HG03025 (cell line): Measurements from ENCODE around the gene FBXO48.

Source experiments
- ATAC-seq: cut with Tn5 transposase; IDR thresholded peaks from one replicate; pipeline ENCODE4 v1.9.1; 2021; ENCODE audit warnings: mild to moderate bottlenecking, moderate library complexity; ENCODE audit not compliant: unreplicated experiment, low FRiP score

The FBXO48 gene

DNA sequence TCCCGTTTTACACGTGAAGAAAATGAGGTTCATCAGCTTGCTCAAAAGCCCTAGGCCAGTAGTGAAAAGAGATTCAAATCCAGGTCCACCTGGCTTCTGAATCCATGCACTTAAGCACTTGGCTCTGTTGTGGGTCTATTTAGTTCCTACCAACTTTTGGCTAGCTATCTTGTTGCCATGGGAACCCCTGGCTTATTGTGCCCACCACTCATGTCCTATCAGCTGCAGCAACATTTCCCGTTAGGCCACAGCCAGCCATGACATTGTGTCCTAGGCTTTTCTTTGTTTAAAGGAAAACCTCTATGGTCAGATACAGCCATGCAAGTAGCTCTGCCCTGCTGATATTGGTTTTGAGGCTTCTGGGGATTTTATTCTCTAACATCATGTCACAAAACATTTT lies 52.2 kb downstream of the FBXO48 start:
- ATAC-seq, result no peak

DNA sequence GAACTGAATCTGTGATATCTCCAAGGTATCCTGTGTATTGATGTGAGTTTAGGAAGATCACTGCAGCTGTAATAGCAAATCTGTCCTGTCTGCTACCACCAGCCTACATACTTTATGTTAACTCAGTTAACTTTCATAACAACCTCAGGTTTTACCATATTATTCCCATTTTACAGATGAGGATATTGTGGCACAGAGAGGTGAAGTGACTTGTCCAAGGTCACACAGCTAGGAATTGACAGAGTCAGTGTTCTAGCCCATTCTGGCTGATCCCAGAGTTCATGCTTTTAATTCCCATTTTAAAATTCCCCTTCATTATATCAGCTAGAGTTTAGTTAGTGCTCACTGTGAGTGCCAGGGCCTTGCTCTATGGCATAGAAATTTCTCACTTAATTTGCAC lies 52.6 kb downstream of the FBXO48 start:
- no peak for ATAC-seq

DNA sequence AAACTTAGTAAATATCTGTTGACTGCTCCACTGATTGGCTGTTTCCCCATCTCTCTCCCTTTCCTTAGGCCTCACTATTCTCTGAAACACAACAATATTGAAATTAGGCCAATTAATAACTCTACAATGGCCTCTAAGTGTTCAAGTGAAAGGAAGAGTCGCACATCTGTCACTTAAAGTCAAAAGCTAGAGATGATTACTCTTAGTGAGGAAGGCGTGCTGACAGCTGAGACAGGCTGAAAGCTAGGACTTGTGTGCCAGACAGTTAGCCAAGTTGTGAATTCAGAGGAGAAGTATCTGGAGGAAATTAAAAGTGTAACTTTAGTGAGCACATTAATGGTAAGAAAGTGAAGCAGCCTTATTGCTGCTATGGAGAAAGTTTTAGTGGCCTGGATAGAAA lies 53.6 kb downstream of the FBXO48 start:
- no peak for ATAC-seq

DNA sequence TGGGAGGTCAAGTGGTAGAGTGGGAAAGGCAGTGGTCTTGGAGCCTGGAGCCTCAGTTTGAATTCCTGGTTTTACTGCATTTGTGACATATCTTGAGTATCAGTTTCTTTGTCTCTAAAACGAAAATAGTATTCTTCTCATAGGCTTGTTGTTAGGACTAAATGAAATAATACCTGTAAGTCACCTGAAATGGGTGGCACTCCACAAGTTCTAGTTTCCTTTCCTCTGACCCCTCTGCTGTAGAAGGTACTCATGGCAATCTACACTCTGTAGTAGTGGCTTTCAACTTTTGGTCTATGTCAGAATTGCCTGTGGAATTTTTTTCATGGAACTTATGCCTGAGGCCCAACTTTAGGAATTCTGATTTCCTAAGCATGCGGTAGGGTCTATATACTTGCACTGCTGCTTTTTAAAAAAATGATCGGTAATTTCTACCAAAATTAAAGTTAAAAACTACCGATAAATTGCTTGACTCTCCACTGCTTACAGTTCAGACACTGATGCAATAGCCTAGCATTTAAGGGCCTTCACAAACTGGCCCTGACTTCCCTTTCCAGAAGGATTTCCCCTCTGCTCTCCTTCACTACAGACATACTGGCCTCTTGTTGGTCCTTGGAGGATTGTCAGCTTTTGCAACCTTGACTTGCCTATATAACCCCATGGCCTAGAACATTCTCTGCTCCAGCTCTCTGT lies 54.8 kb downstream of the FBXO48 start:
- ATAC-seq, result peak; percentile 40

DNA sequence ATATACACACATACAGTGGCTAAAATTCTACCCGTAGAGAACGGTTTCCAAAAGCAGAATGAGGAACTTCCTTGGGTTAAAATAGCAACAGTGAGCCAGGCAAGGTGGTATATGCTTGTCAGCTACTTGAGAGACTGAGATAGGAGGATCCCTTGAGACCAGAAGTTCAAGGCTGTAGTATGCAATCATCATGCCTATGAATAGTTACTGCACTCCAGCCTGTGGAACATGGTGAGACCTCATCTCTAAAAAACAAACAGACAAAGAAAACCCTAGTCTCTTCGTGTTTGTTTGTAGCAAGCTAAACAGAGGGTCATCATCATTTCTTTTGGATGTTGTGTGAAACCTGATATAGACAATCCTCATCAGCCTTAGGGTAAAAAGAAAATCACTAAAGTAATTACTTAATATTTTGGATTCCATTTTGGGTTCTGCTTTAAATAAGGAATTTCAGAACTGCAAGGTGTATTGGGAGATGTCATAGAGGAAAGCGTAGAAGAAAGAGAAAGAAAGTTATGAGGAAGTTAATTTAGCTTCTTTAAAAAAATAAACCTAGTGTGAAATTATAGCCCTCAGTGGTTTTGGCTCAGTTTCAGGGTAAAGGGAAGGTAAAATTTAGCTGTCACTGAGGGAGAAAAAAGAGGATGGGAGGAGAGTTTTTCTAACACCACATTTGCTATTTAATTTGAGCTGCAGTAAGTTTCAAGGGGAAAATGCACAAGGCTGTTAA lies 55.5 kb downstream of the FBXO48 start:
- peak; percentile 80 for ATAC-seq
